C4-2B (cell line): ENCODE data around the gene TLE2.

Experiments used
- H3K27ac ChIP-seq: fragments of 450-650 bp; 2 replicates; pipeline ENCODE4 v1.5.1; 2017
- CTCF ChIP-seq: fragments of 450-650 bp; conservative IDR thresholded peaks from 2 replicates; pipeline ENCODE4 v1.5.1; 2017; ENCODE audit warnings: mild to moderate bottlenecking
- ZFX ChIP-seq: fragments of 450-650 bp; IDR thresholded peaks from 2 replicates; pipeline ENCODE4 v1.6.1; 2017

Gene TLE2

DNA sequence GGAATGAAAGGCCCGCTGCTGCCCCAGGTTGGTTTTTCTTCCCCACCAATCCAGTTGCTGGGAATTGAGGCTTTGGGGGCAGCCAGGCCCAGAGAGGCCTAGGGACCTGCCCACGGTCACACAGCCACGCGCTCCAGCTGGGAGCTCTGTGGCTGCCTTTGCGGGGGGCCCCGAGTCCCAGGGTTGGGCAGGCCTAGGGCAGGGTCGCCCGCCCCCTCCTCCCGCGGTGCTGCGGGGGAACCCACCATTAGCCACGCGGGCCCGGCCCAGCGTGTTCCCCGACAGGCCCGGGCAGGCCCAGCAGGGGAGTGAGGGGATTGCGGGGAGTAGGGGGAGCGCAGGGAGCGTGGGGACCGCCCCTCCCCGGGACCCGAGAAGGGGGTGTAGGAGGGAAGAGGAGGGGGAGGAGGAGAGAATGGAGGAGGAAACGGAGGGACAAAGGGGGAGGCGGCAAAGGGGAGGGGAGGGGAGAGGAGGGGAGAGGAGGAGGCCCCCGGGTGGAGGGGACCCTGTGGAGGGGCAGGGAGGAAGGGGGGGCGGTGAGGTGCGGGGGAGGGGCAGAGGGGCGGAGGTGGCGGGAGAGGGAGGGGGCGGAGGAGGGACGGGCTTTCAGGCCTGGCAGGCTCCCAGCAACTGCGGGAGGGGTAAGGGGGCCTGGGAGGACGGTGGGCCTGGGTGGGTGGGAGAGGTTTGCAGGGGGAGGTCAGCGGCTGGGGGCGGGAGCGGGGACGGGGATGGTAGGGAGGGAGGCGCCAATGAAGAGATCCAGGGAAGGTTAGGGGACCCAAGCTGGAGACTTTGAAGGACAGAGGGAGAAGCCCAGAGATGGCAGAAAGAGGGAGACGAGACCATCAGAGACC, 12.9 kb upstream of the TLE2 start:
- H3K27ac ChIP-seq, result no peak overlapping the region
- TF ChIP-seq CTCF, result no peak

GRCh38 chr19:3041327-3041726, 12.2 kb upstream of the TLE2 start:
- H3K27ac ChIP-seq, result no peak overlapping the region
- TF ChIP-seq CTCF (no peak), ZFX (no peak)

- TF ChIP-seq CTCF (no peak), ZFX (no peak)
- no peak overlapping the region for H3K27ac ChIP-seq
Measured at GRCh38 chr19:3039641-3040077, 10.6 kb upstream of the TLE2 start.

- no peak for TF ChIP-seq CTCF
- TF ChIP-seq ZFX, result no peak
- no peak overlapping the region for H3K27ac ChIP-seq
Measured at GRCh38 chr19:3039125-3039524, 10.0 kb upstream of the TLE2 start.

DNA sequence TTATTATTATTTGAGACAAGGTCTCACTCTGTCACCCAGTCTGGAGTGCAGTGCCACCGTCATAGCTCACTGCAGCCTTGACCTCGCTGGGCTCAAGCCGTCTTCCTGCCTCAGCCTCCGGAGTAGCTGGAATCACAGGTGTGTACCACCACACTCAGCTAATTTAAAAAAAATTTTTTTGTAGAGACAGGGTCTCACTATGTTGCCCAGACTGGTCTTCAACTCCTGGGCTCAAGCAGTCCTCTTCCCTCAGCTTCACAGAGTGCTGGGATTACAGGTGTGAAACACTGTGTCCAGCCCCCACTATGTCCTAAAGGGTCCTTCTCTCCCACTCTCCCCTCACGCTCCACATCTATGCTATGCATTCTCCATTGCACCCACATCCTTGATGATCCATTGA, 9.1 kb upstream of the TLE2 start:
- H3K27ac ChIP-seq, result no peak overlapping the region
- no peak for TF ChIP-seq CTCF
- no peak for TF ChIP-seq ZFX

DNA sequence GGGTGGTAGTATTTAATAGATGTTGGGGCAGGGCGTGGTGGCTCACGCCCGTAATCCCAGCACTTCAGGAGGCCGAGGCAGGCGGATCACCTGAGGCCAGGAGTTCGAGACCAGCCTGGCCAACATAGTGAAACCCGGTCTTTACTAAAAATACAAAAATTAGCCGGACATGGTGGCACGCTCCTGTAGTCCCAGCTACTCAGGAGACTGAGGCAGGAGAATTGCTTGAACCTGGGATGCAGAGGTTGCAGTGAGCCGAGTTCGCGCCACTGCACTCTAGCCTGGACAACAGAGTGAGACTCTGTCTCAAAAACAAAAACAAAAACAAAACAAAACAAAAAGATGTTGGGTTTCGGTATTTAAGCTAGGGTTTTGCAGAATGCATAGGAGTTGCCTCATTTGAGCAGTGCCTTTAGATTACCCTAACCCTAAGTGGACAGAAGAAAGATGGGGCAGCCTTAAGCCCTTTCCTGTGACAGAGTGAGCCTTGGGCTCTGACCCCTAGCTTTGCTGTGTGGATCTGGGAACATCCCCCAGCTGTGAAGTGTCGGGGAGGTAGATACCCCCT, 8.0 kb upstream of the TLE2 start:
- peak overlapping the region; percentile 87 for H3K27ac ChIP-seq

- peak overlapping the region; percentile 87 for H3K27ac ChIP-seq
- TF ChIP-seq CTCF, result no peak
- TF ChIP-seq ZFX, result peak; percentile 39; the same call in 1 of the 2 replicates
Measured at GRCh38 chr19:3036119-3036976, 7.3 kb upstream of the TLE2 start.
